Measurements from ENCODE around the gene EDEM1. TPM values are rescaled to one million over a fixed set of nuclear protein-coding genes. Genes with fewer than 3 reads are reported as not detected.
A peak's percentile ranks its signal among the peaks of the same experiment; 100 is the strongest.

EDEM1 gene
- total RNA-seq, 1 donor from 2014 or later, result 62.7 TPM

DNA sequence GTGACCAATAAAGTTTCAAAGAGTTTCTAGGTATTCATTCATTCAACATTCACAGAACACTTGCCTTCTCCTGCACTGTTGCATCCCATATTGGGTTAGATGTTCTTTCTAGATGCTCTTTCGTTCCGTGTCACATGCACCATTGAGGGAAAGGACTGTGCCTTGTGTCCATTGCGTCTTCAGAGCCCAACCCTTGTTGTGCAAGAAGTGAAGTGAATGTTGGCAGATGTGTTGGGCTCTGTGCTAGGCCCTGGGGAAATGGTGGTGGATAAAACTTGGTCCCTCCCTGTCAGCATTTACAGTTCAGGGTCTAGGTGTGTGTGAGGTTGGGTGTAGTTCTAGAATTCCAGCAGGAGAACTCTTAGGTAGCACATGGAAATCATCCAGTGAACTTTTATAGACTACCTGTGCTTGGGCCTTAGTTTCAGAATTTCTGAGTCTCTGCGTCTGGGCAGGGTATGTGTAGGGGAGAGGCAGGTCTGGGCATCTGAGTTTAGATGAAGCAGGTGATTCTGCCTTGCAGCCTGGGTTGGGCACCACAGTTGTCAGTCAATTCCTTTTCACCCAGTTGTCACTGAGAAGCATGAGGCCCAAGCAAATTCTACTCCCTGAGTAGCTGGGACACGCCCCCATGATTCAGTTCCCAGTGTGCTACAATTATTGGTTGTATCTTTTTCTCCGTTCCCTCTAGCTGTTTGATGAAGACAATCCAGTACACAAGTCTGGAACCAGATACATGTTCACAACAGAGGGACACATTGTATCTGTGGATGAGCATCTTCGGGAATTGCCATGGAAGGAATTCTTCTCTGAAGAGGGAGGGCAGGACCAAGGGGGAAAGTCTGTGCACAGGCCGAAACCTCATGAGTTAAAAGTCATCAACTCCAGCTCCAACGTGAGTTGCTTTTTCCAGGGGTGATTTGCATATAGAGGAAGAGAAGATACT lies 25.4 kb downstream of the EDEM1 start:
- no peak for DNase-seq (ENCODE audit: low read depth)
- no peak for TF ChIP-seq CTCF (IDR thresholded peaks at IDR 0.05; ENCODE audit: insufficient read depth, low read depth, low read length)
- no peak for TF ChIP-seq EZH2 (IDR thresholded peaks at IDR 0.05; ENCODE audit: insufficient read depth, low read length)
- Mint-ChIP-seq H3K27ac (ENCODE audit: unreplicated experiment) (no peak overlapping the region), H3K27me3 (ENCODE audit: low read depth, unreplicated experiment) (no peaks in the 10 kb centered on the region), H3K9me3 (ENCODE audit: unreplicated experiment) (no peaks in the 10 kb centered on the region), H3K4me3 (ENCODE audit: unreplicated experiment) (no peak overlapping the region), H3K36me3 (ENCODE audit: low read depth, unreplicated experiment) (peaks cover 27% of the 10 kb centered on the region), H3K4me1 (ENCODE audit: low read depth, unreplicated experiment) (peaks cover 5% of the 10 kb centered on the region)
- Histone ChIP-seq H3K4me3 (ENCODE audit: insufficient read depth, low read depth, low read length) (no peak overlapping the region), H3K9me3 (ENCODE audit: insufficient read depth, low read depth, low read length) (no peaks in the 10 kb centered on the region), H3K9ac (ENCODE audit: low read length) (no peak overlapping the region), H3K36me3 (ENCODE audit: insufficient read depth, low read length) (peaks cover 76% of the 10 kb centered on the region), H4K20me1 (ENCODE audit: insufficient read depth, low read length) (peaks cover 25% of the 10 kb centered on the region), H3K27ac (ENCODE audit: low read depth, low read length) (no peak overlapping the region), H3K27me3 (ENCODE audit: insufficient read depth, low read length) (no peaks in the 10 kb centered on the region), H2AFZ (ENCODE audit: low read depth, low read length) (no peak overlapping the region), H3K79me2 (ENCODE audit: insufficient read depth, low read length) (no peaks in the 10 kb centered on the region), H3K4me2 (ENCODE audit: low read length) (no peak overlapping the region), H3K4me1 (ENCODE audit: insufficient read depth, low read length) (no peaks in the 10 kb centered on the region)
- FAIRE-seq, result no peak

DNA sequence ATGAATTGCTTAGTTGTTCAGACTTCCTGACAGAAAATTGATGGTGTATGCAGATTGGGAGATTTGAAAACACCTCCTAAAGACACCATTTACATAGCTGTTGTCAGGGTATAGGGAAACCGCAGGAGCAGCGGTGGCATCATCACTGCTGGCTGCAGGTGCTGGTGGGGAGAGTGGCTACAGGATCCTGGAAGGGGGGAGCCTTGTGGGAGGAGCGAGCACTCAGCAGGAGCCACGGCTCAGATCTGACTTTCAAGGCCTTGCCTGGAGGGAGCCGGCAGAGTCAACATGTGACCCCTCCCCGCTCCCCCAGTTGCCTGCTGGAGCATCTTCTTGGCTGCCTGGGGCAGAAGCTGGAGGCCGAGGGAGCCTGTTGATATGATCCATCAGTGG lies 26.1 kb downstream of the EDEM1 start:
- DNase-seq (ENCODE audit: low read depth) (no peak), FAIRE-seq (no peak)
- H3K27ac Mint-ChIP-seq (ENCODE audit: unreplicated experiment), result no peak overlapping the region
- H3K4me3 ChIP-seq (ENCODE audit: insufficient read depth, low read depth, low read length), result no peak overlapping the region
- H3K9me3 Mint-ChIP-seq (ENCODE audit: unreplicated experiment), result no peaks in the 10 kb centered on the region
- peaks cover 25% of the 10 kb centered on the region for H4K20me1 ChIP-seq (ENCODE audit: insufficient read depth, low read length)
- no peak overlapping the region for H2AFZ ChIP-seq (ENCODE audit: low read depth, low read length)
- H3K9me3 ChIP-seq (ENCODE audit: insufficient read depth, low read depth, low read length), result no peaks in the 10 kb centered on the region
- peaks cover 11% of the 10 kb centered on the region for H3K4me1 Mint-ChIP-seq (ENCODE audit: low read depth, unreplicated experiment)
- H3K4me2 ChIP-seq (ENCODE audit: low read length), result no peak overlapping the region
- TF ChIP-seq CTCF (IDR thresholded peaks at IDR 0.05; ENCODE audit: insufficient read depth, low read depth, low read length), result no peak
- TF ChIP-seq EZH2 (IDR thresholded peaks at IDR 0.05; ENCODE audit: insufficient read depth, low read length), result no peak
- H3K9ac ChIP-seq (ENCODE audit: low read length), result no peak overlapping the region
- no peak overlapping the region for H3K27ac ChIP-seq (ENCODE audit: low read depth, low read length)
- H3K4me3 Mint-ChIP-seq (ENCODE audit: unreplicated experiment), result no peak overlapping the region
- no peaks in the 10 kb centered on the region for H3K27me3 Mint-ChIP-seq (ENCODE audit: low read depth, unreplicated experiment)
- no peaks in the 10 kb centered on the region for H3K27me3 ChIP-seq (ENCODE audit: insufficient read depth, low read length)
- peaks cover 69% of the 10 kb centered on the region for H3K36me3 ChIP-seq (ENCODE audit: insufficient read depth, low read length)
- no peaks in the 10 kb centered on the region for H3K4me1 ChIP-seq (ENCODE audit: insufficient read depth, low read length)
- no peaks in the 10 kb centered on the region for H3K79me2 ChIP-seq (ENCODE audit: insufficient read depth, low read length)
- H3K36me3 Mint-ChIP-seq (ENCODE audit: low read depth, unreplicated experiment), result peaks cover 27% of the 10 kb centered on the region

DNA sequence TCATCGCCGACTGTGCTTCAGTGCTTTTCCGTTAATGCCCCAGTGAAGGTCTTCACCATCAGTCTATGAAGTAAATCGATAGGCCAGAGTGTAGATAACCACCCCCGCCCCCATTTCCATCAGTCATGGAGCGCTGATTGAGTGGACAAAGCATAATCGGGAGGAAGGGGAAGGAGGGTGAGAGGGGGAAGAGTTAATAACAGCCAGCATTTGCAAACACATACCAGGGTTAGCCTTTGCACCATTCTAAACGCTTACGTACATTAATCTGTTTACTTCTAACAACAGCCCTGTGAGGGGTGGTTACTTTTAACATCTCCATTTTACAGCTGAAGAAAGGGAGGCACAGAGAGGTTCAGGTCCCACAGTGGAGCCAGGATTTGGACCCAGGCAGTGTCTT lies 26.8 kb downstream of the EDEM1 start:
- DNase-seq (ENCODE audit: low read depth), result no peak
- no peaks in the 10 kb centered on the region for H3K79me2 ChIP-seq (ENCODE audit: insufficient read depth, low read length)
- Mint-ChIP-seq H3K27me3 (ENCODE audit: low read depth, unreplicated experiment) (no peaks in the 10 kb centered on the region), H3K4me3 (ENCODE audit: unreplicated experiment) (no peak overlapping the region), H3K9me3 (ENCODE audit: unreplicated experiment) (no peaks in the 10 kb centered on the region), H3K36me3 (ENCODE audit: low read depth, unreplicated experiment) (peaks cover 25% of the 10 kb centered on the region), H3K27ac (ENCODE audit: unreplicated experiment) (peak overlapping the region; percentile 21), H3K4me1 (ENCODE audit: low read depth, unreplicated experiment) (peaks cover 13% of the 10 kb centered on the region)
- H3K36me3 ChIP-seq (ENCODE audit: insufficient read depth, low read length), result peaks cover 65% of the 10 kb centered on the region
- no peak overlapping the region for H3K27ac ChIP-seq (ENCODE audit: low read depth, low read length)
- no peak overlapping the region for H3K4me3 ChIP-seq (ENCODE audit: insufficient read depth, low read depth, low read length)
- no peak for FAIRE-seq
- TF ChIP-seq CTCF (IDR thresholded peaks at IDR 0.05; ENCODE audit: insufficient read depth, low read depth, low read length) (no peak), EZH2 (IDR thresholded peaks at IDR 0.05; ENCODE audit: insufficient read depth, low read length) (no peak)
- no peaks in the 10 kb centered on the region for H3K9me3 ChIP-seq (ENCODE audit: insufficient read depth, low read depth, low read length)
- H3K27me3 ChIP-seq (ENCODE audit: insufficient read depth, low read length), result no peaks in the 10 kb centered on the region
- H3K9ac ChIP-seq (ENCODE audit: low read length), result no peak overlapping the region
- peaks cover 25% of the 10 kb centered on the region for H4K20me1 ChIP-seq (ENCODE audit: insufficient read depth, low read length)
- H2AFZ ChIP-seq (ENCODE audit: low read depth, low read length), result no peak overlapping the region
- no peak overlapping the region for H3K4me2 ChIP-seq (ENCODE audit: low read length)
- no peaks in the 10 kb centered on the region for H3K4me1 ChIP-seq (ENCODE audit: insufficient read depth, low read length)
